Loucy (cell line): ENCODE data around the gene SMARCD3.

Experiments used
- CTCF ChIP-seq: fragments of 200-600 bp; sonication (generic); conservative IDR thresholded peaks from 2 replicates; pipeline ENCODE4 v1.5.1; 2014; ENCODE audit warnings: mild to moderate bottlenecking, antibody characterized with exemption, low read length
- EZH2phosphoT487 ChIP-seq: fragments of 200-600 bp; IDR thresholded peaks from 2 replicates; pipeline ENCODE4 v1.6.1; 2018; ENCODE audit warnings: antibody characterized with exemption, mild to moderate bottlenecking, moderate library complexity, borderline replicate concordance

- TF ChIP-seq CTCF: no peak
- TF ChIP-seq EZH2phosphoT487: no peak
These were observed 45.7 kb downstream of the SMARCD3 start for GRCh38 chr7:151202836-151203235.
